NCI-H146 treated with DMSO at 0.1 percent for 48 hours (cell line): ENCODE measurements around the gene PDE2A.

Experiments used
- DNase-seq: peaks from one replicate; lab custom pipeline; 2025; ENCODE audit not compliant: unreplicated experiment; lab: John Stamatoyannopoulos, UW

PDE2A gene

GRCh38 chr11:72617080-72617762 is 57.0 kb downstream of the PDE2A start:
- no peak for DNase-seq

- no peak for DNase-seq
Measured at GRCh38 chr11:72616655-72617054, 57.6 kb downstream of the PDE2A start.

- no peak for DNase-seq
Measured at GRCh38 chr11:72615329-72615728, 58.9 kb downstream of the PDE2A start.

GRCh38 chr11:72614381-72614780 is 59.8 kb downstream of the PDE2A start:
- no peak for DNase-seq

- no peak for DNase-seq
Measured at GRCh38 chr11:72613977-72614376, 60.2 kb downstream of the PDE2A start.

GRCh38 chr11:72613450-72613849 is 60.8 kb downstream of the PDE2A start:
- no peak for DNase-seq

GRCh38 chr11:72609476-72609875 is 64.7 kb downstream of the PDE2A start:
- DNase-seq, result no peak

GRCh38 chr11:72609045-72609444 is 65.2 kb downstream of the PDE2A start:
- DNase-seq, result no peak

- no peak for DNase-seq
Measured at GRCh38 chr11:72607496-72607895, 66.7 kb downstream of the PDE2A start.

- DNase-seq, result no peak
Measured at GRCh38 chr11:72606748-72607468, 67.3 kb downstream of the PDE2A start.

GRCh38 chr11:72605973-72606747 is 68.1 kb downstream of the PDE2A start:
- no peak for DNase-seq

GRCh38 chr11:72604256-72604655 is 70.0 kb downstream of the PDE2A start:
- DNase-seq, result no peak

- DNase-seq, result peak; percentile 74
Measured at GRCh38 chr11:72602250-72602904, 71.8 kb downstream of the PDE2A start.

GRCh38 chr11:72600557-72600956 is 73.7 kb downstream of the PDE2A start:
- no peak for DNase-seq

GRCh38 chr11:72599325-72600117 is 74.7 kb downstream of the PDE2A start:
- DNase-seq, result no peak

- DNase-seq, result no peak
Measured at GRCh38 chr11:72598906-72599305, 75.3 kb downstream of the PDE2A start.

GRCh38 chr11:72598466-72598865 is 75.8 kb downstream of the PDE2A start:
- no peak for DNase-seq

- no peak for DNase-seq
Measured at GRCh38 chr11:72597721-72598120, 76.5 kb downstream of the PDE2A start.

GRCh38 chr11:72595292-72595684 is 78.9 kb downstream of the PDE2A start:
- DNase-seq, result no peak

GRCh38 chr11:72594493-72595291 is 79.5 kb downstream of the PDE2A start:
- DNase-seq, result no peak
